Transverse colon (tissue), 3 donors: ENCODE measurements around the gene WWOX.

Source experiments
- POLR2A ChIP-seq: fragments of 450-650 bp; IDR thresholded peaks from one replicate; pipeline ENCODE4 v1.6.1; 2016; ENCODE audit warnings: antibody characterized with exemption, mild to moderate bottlenecking, moderate library complexity
- TF ChIP-seq, protein P1 (sequence below), 5 experiments: fragments of 200-600 bp in 3 of 5; fragments of 450-650 bp in 2 of 5; sonication (generic) in 3 of 5; IDR thresholded peaks; 1 replicate in 2 of 5; 2 replicates in 3 of 5; pipeline ENCODE4 v1.5.1; 2016 to 2017; ENCODE audit warnings: antibody characterized with exemption in 5 of 5, inconsistent platforms in 3 of 5, mild to moderate bottlenecking in 2 of 5, moderate library complexity in 1 of 5

- TF ChIP-seq, protein P1, sequence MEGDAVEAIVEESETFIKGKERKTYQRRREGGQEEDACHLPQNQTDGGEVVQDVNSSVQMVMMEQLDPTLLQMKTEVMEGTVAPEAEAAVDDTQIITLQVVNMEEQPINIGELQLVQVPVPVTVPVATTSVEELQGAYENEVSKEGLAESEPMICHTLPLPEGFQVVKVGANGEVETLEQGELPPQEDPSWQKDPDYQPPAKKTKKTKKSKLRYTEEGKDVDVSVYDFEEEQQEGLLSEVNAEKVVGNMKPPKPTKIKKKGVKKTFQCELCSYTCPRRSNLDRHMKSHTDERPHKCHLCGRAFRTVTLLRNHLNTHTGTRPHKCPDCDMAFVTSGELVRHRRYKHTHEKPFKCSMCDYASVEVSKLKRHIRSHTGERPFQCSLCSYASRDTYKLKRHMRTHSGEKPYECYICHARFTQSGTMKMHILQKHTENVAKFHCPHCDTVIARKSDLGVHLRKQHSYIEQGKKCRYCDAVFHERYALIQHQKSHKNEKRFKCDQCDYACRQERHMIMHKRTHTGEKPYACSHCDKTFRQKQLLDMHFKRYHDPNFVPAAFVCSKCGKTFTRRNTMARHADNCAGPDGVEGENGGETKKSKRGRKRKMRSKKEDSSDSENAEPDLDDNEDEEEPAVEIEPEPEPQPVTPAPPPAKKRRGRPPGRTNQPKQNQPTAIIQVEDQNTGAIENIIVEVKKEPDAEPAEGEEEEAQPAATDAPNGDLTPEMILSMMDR (IDR thresholded peaks at IDR 0.05), result peak; percentile 44 to 67 (median 49)
- TF ChIP-seq POLR2A, result no peak
Observed at GRCh38 chr16:78122774-78123315, 23.4 kb downstream of the WWOX start.
